AG04449 (cell line): ENCODE measurements around the gene KCNIP1.

Source experiments
- CTCF ChIA-PET: fragments of 350-600 bp; formaldehyde crosslinking; extraction: SDS; loops from one replicate; lab custom pipeline; 2021; ENCODE audit warnings: antibody characterized with exemption; lab: Yijun Ruan, JAX
- POLR2A ChIA-PET: fragments of 400-600, 350-600 bp; formaldehyde crosslinking; extraction: SDS; loops from one replicate; lab custom pipeline; 2020; ENCODE audit warnings: antibody characterized with exemption, inconsistent platforms; lab: Yijun Ruan, JAX
- DNase-seq: peaks from one replicate; pipeline ENCODE4 v3.0.0-alpha.2; 2010; ENCODE audit warnings: low read depth, low spot score
- H3K4me3 ChIP-seq: 2 replicates; pipeline ENCODE4 v1.5.1; 2011; ENCODE audit warnings: low read depth, mild to moderate bottlenecking, control low read depth, low read length
- TF ChIP-seq, protein P1 (sequence below): IDR thresholded peaks from one replicate; pipeline ENCODE4 v1.5.1; 2011; ENCODE audit warnings: mild to moderate bottlenecking, moderate library complexity, low read length, control low read depth, inconsistent platforms; ENCODE audit not compliant: insufficient read depth; ENCODE audit errors: missing control alignments

Gene KCNIP1

DNA sequence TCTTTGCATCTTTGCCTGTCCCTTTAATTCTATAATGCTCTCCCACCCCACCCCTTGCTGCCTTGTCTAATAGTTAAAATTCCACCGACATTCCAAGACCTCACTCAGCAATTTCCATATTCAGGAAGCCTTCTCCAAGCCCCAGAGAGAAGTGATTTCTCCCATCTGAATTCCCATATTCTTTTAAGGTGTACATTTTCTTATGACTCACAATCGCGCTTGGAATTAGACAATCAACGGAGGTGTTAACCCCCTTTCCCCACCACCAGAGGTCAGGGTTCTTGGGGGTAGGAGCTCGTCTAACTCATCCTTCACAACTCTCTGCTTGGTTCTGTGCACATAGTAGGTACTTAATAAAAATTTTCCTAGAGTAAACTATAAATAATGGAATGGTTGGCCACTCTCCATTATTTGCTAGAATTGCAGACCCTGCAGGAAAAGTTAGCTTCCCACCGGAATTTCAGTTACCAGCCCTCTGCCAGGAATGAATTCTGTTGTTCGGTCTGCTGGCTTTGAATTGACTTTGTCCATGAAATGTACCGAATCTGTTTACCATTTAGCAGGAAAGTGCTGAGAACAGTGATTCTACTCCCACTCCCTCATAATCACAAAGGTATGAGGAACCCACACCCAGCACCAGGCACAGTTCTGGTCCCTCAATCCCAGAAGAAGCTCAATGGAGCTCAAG, 5.0 kb downstream of the KCNIP1 start:
- POLR2A ChIA-PET: no interaction called here
- H3K4me3 ChIP-seq: no peak overlapping the region
- no peak for DNase-seq
- CTCF ChIA-PET: interaction anchor here (1.2 to 1.4 kb wide), 2 partner anchors 11 to 14 kb away, joined by 3 read pairs; no protein-coding TSS in a partner anchor
- TF ChIP-seq, protein P1, sequence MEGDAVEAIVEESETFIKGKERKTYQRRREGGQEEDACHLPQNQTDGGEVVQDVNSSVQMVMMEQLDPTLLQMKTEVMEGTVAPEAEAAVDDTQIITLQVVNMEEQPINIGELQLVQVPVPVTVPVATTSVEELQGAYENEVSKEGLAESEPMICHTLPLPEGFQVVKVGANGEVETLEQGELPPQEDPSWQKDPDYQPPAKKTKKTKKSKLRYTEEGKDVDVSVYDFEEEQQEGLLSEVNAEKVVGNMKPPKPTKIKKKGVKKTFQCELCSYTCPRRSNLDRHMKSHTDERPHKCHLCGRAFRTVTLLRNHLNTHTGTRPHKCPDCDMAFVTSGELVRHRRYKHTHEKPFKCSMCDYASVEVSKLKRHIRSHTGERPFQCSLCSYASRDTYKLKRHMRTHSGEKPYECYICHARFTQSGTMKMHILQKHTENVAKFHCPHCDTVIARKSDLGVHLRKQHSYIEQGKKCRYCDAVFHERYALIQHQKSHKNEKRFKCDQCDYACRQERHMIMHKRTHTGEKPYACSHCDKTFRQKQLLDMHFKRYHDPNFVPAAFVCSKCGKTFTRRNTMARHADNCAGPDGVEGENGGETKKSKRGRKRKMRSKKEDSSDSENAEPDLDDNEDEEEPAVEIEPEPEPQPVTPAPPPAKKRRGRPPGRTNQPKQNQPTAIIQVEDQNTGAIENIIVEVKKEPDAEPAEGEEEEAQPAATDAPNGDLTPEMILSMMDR: no peak

DNA sequence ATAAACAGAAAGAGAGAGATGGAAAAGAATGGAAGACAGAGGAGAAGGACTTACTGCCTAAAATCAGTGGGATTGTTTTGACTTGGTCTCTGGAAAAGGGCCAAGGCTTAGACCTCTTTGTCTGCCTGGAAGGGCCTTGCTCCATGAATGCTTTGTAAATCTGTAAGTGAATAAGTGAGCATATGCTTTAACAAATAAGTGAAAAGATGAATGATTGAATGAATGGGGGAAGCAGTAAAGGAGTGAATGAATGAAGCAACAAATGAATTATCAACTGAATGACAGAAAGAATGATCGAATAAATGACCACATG, 5.5 kb downstream of the KCNIP1 start:
- CTCF ChIA-PET: interaction anchor here (1.2 to 1.4 kb wide), 2 partner anchors 12 to 15 kb away, joined by 3 read pairs; no protein-coding TSS in a partner anchor

DNA sequence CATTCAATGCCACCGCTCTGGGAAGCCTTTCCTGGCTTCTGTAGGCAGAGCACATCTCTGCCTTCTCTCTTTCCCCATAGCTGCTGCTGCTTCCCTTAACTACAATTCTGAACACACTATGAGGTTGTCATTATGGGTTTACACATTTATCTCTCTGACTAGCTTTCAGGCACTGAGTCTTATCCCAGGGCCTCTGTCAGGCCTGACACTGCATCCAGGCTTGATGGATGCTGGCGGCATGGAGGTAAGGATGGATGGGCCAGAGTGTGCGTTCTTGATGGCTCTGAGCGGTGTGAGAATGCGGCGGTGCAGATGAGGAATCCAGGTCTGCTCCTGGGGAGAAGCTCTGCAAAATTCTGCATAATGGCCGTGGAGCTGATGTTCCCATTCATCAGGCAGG, 6.3 kb downstream of the KCNIP1 start:
- TF ChIP-seq, protein P1: no peak
- ChIA-PET POLR2A (no interaction called here), CTCF (interaction anchor here (1.4 kb wide), 2 partner anchors 12 to 14 kb away, joined by 3 read pairs; no protein-coding TSS in a partner anchor)
- no peak overlapping the region for H3K4me3 ChIP-seq
- DNase-seq: no peak

More for the DNA sequence above, 5.5 kb downstream of the KCNIP1 start:
- H3K4me3 ChIP-seq: no peak overlapping the region
- DNase-seq: no peak
- POLR2A ChIA-PET: no interaction called here
- TF ChIP-seq, protein P1: no peak

DNA sequence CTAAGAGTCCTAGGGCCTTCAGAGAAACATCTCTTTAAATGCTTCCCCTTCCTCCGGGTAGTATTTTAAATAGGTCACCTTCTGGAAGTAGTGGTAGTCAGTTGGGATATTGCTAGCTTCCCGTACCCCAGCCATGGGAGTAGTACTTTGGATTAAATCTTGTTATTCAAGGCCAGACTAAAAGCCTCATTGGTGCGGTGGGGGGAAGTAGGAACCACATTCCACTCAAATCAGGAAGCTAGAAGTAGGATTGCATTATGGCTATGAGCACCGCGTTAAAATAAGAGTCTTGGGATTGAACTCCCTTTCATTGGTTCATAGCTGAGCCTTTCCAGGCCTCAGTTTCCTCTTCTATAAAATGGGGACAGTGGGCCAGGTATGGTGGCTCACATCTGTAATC, 6.7 kb downstream of the KCNIP1 start:
- POLR2A ChIA-PET: no interaction called here
- H3K4me3 ChIP-seq: no peak overlapping the region
- CTCF ChIA-PET: interaction anchor here (1.4 kb wide), 2 partner anchors 13 to 15 kb away, joined by 3 read pairs; no protein-coding TSS in a partner anchor
- TF ChIP-seq, protein P1: no peak
- DNase-seq: no peak

DNA sequence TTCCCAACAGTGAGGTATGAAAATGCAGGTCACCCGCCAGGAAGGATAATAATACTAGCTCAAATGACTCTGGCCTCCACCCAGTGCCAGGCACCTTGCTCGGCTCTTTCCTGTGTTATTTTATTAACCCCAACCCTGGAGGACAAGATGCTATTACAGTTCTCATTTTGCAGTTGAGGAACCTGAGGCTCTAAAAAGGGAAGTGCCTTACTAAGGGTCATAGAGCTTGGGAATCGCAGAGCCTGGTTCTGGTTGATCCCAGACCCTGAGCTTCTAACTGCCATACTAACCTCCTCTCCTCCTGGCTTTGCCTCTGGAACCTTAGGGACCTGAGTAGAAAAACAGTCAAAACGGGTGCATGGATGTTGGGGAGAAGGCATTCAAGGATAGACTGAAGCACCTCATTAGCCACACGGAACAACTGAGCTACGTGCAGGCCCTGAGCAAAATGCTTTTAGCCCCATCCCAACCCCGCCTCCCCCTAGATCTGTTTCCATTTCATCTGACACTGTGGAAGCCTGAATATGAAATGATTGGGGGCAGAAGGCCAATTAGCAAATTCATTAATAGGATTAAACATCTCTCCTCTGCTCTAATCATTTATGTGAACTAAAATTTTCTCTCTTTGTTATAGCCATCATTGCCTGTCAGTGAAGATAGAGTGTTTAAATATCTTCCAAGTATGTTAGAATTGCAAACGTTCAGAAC, 7.9 kb downstream of the KCNIP1 start:
- H3K4me3 ChIP-seq: no peak overlapping the region
- no peak for DNase-seq
- TF ChIP-seq, protein P1: no peak
- CTCF ChIA-PET: no interaction called here
- POLR2A ChIA-PET: no interaction called here

DNA sequence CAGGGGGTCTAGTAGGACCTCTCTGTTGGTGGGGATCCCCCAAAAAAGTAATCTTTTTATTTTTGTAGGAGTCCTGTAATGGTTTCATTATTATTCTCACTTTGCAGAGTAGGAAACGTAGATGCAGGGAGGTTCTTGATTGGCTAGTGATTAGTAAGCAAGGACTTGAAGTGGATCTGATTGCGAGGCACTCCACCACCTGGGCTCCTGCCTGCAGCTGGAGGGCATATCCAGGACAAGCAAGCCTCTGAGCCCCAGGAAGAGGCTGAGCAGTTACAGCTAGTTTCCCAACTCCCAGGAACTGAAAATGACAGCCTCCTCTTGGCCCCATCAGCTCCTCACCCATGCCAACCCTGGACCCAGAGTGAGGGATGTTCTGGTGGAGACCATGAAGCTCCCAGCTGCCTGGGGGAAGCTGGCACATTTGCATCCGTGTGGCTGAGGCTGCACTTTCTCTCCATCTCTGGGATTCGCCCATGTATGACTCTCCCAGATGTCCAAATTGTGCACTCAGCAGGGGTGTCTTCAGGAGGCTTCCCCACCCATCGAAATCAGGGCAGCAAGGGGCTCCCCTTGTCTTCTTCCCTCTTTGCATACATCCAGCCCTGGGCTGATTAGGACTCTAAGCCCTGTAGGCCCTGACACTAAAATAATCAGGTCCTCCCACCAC, 10.2 kb downstream of the KCNIP1 start:
- ChIA-PET POLR2A (no interaction called here), CTCF (no interaction called here)
- DNase-seq: no peak
- TF ChIP-seq, protein P1: no peak
- H3K4me3 ChIP-seq: no peak overlapping the region
